BJ (cell line): ENCODE data around the gene PRSS58. TPM values are rescaled to one million over a fixed set of nuclear protein-coding genes. Genes with fewer than 3 reads are reported as not detected.

ENCODE experiments used
- CTCF ChIA-PET: fragments of 350-600 bp; formaldehyde crosslinking; extraction: SDS; loops from one replicate; lab custom pipeline; 2021; ENCODE audit warnings: antibody characterized with exemption, inconsistent platforms; lab: Yijun Ruan, JAX
- POLR2A ChIA-PET: fragments of 300-600 bp; sonication (Branson Sonifier 250); formaldehyde crosslinking; extraction: SDS; loops from one replicate; lab custom pipeline; 2021; ENCODE audit warnings: antibody characterized with exemption; lab: Charles Lee
- DNase-seq: peaks from one replicate; pipeline ENCODE4 v3.0.0-alpha.2; 2011; ENCODE audit warnings: low read depth
- H3K27me3 ChIP-seq: 2 replicates; pipeline ENCODE4 v1.6.0; 2011; ENCODE audit warnings: low read length; ENCODE audit not compliant: control insufficient read depth, insufficient read depth
- H3K36me3 ChIP-seq: 2 replicates; pipeline ENCODE4 v1.5.1; 2011; ENCODE audit warnings: low read length; ENCODE audit not compliant: control insufficient read depth, insufficient read depth
- H3K4me3 ChIP-seq: 2 replicates; pipeline ENCODE4 v1.5.1; 2011; ENCODE audit warnings: low read depth, mild to moderate bottlenecking, control low read depth, low read length
- polyA plus RNA-seq: library from polyadenylated mRNA; depleted of rRNA; stranded (reverse); fragments of >200 nt; gene quantifications from 2 replicates; pipeline ENCODE4 v1.2.3, GENCODE V29; 2011; rRNA removed
- small RNA-seq: library from RNA; depleted of rRNA; stranded (forward); fragments of <200 nt; gene quantifications from one replicate; pipeline ENCODE3, GENCODE V24; 2012; ENCODE audit warnings: low replicate concordance, low read depth; ENCODE audit not compliant: insufficient read length
- TF ChIP-seq, protein P1 (sequence below): IDR thresholded peaks from 2 replicates; pipeline ENCODE4 v1.5.1; 2011; ENCODE audit warnings: low read depth, mild to moderate bottlenecking, control low read depth, inconsistent platforms, low read length, moderate library complexity; ENCODE audit not compliant: insufficient read depth

Gene PRSS58
- polyA plus RNA-seq, 1 experiment = not detected

DNA sequence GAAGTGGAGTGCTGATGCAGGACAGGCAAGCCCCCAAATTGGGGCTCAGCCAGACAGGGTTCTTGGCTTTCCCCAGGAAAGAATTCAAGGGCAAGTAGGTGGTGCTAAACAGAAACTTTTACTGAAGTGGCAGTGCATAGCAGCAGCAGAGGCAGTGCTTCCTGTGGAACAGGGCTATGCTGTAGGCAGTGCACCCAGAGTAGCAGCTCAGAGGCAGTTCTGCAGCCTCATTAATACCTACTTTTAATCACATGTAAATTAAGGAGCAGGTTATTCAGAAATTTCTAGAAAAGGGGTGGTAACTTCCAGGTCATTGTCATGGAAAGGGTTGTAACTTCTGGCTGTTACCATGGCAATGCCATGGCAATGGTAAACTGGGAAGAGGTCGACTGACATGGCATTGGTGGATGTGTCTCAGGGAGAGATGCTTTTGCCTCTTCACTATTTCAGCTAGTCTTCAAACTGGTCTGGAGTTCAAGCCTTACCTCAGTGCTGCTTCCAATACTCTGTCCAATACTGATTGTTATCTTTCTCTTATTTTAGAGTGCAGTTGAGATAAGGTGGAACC, 29.2 kb downstream of the PRSS58 start:
- ChIA-PET POLR2A (no interaction called here), CTCF (no interaction called here)
- no peak for DNase-seq
- TF ChIP-seq, protein P1, sequence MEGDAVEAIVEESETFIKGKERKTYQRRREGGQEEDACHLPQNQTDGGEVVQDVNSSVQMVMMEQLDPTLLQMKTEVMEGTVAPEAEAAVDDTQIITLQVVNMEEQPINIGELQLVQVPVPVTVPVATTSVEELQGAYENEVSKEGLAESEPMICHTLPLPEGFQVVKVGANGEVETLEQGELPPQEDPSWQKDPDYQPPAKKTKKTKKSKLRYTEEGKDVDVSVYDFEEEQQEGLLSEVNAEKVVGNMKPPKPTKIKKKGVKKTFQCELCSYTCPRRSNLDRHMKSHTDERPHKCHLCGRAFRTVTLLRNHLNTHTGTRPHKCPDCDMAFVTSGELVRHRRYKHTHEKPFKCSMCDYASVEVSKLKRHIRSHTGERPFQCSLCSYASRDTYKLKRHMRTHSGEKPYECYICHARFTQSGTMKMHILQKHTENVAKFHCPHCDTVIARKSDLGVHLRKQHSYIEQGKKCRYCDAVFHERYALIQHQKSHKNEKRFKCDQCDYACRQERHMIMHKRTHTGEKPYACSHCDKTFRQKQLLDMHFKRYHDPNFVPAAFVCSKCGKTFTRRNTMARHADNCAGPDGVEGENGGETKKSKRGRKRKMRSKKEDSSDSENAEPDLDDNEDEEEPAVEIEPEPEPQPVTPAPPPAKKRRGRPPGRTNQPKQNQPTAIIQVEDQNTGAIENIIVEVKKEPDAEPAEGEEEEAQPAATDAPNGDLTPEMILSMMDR = no peak
- no peak overlapping the region for H3K4me3 ChIP-seq
- H3K27me3 ChIP-seq = no peaks in the 10 kb centered on the region
- H3K36me3 ChIP-seq = no peaks in the 10 kb centered on the region

Small RNA genes lying within 50 kb of the gene (small RNA-seq; reads per million reads assigned to genes)
- not detected for gene TRBV1

Other genes starting within 250 kb of the PRSS58 start
- gene MGAM2, start 146.3 kb downstream of the PRSS58 start, polyA plus RNA-seq = not detected in 2 replicates